Ascending aorta (tissue), 2 donors: ENCODE measurements around the gene TPSG1. TPM values are rescaled to one million over a fixed set of nuclear protein-coding genes. Genes with fewer than 3 reads are reported as not detected.

Experiments
- DNase-seq, 2 donors: peaks; one replicate each; pipeline ENCODE4 v3.0.0-alpha.2; 2019; ENCODE audit warnings: low spot score in 2 of 2
- H3K27ac ChIP-seq, 2 donors: fragments of 200-600 bp; sonication (generic); one replicate each; pipeline ENCODE4 v1.5.1; 2016 to 2017; ENCODE audit warnings: mild to moderate bottlenecking in 1 of 2
- H3K27me3 ChIP-seq: fragments of 200-600 bp; sonication (generic); one replicate; pipeline ENCODE4 v1.5.1; 2017
- H3K36me3 ChIP-seq, 2 donors: fragments of 200-600 bp; sonication (generic); one replicate each; pipeline ENCODE4 v1.5.1; 2016
- H3K4me1 ChIP-seq, 2 donors: fragments of 200-600 bp; sonication (generic); one replicate each; pipeline ENCODE4 v1.5.1; 2016 to 2017; ENCODE audit warnings: mild to moderate bottlenecking in 1 of 2
- H3K4me3 ChIP-seq, 2 donors: fragments of 200-600 bp; sonication (generic); one replicate each; pipeline ENCODE4 v1.5.1; 2016 to 2017; ENCODE audit warnings: mild to moderate bottlenecking in 1 of 2
- H3K9me3 ChIP-seq, 2 donors: fragments of 200-600 bp; sonication (generic); one replicate each; pipeline ENCODE4 v1.5.1; 2016
- intact Hi-C: fragments of 100-400 bp; cut with DNase I; formaldehyde crosslinking; loops from one replicate; pipeline ENCODE4 v1.15.1; 2023
- total RNA-seq: library from RNA; depleted of rRNA; stranded (reverse); fragments of >200 nt; gene quantifications from one replicate; pipeline ENCODE4 v1.1.0, GENCODE V29; 2016
- TF ChIP-seq, protein P1 (sequence below), 3 experiments: fragments of 200-600 bp in 2 of 3; fragments of 450-650 bp in 1 of 3; sonication (generic) in 2 of 3; IDR thresholded peaks; one replicate each; pipeline ENCODE4 v1.5.1; 2016 to 2019; ENCODE audit warnings: antibody characterized with exemption in 3 of 3, mild to moderate bottlenecking in 1 of 3, moderate library complexity in 1 of 3

Gene TPSG1
- total RNA-seq, 1 donor from 2014 or later, result not detected

GRCh38 chr16:1216681-1217400, 8.2 kb downstream of the TPSG1 start:
- no peak for DNase-seq
- intact Hi-C loops, result loop anchor here (10.0 kb wide), 1 partner anchor 48 kb away; no protein-coding TSS in a partner anchor
- Histone ChIP-seq H3K27me3 (no peaks in the 10 kb centered on the region), H3K36me3 (peaks cover 0 to 2% of the 10 kb centered on the region in 2 donors), H3K27ac (no peak overlapping the region), H3K9me3 (no peaks in the 10 kb centered on the region), H3K4me1 (no peaks in the 10 kb centered on the region), H3K4me3 (no peak overlapping the region)
- TF ChIP-seq, protein P1, sequence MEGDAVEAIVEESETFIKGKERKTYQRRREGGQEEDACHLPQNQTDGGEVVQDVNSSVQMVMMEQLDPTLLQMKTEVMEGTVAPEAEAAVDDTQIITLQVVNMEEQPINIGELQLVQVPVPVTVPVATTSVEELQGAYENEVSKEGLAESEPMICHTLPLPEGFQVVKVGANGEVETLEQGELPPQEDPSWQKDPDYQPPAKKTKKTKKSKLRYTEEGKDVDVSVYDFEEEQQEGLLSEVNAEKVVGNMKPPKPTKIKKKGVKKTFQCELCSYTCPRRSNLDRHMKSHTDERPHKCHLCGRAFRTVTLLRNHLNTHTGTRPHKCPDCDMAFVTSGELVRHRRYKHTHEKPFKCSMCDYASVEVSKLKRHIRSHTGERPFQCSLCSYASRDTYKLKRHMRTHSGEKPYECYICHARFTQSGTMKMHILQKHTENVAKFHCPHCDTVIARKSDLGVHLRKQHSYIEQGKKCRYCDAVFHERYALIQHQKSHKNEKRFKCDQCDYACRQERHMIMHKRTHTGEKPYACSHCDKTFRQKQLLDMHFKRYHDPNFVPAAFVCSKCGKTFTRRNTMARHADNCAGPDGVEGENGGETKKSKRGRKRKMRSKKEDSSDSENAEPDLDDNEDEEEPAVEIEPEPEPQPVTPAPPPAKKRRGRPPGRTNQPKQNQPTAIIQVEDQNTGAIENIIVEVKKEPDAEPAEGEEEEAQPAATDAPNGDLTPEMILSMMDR (IDR thresholded peaks at IDR 0.05), result no peak

GRCh38 chr16:1216296-1216619, 8.8 kb downstream of the TPSG1 start:
- Histone ChIP-seq H3K4me1 (no peaks in the 10 kb centered on the region), H3K4me3 (no peak overlapping the region), H3K27me3 (no peaks in the 10 kb centered on the region), H3K9me3 (no peaks in the 10 kb centered on the region), H3K27ac (no peak overlapping the region), H3K36me3 (peaks cover 0 to 2% of the 10 kb centered on the region in 2 donors)
- DNase-seq, result no peak
- TF ChIP-seq, protein P1 (IDR thresholded peaks at IDR 0.05), result no peak
- intact Hi-C loops, result loop anchor here (10.0 kb wide), 1 partner anchor 49 kb away; no protein-coding TSS in a partner anchor

GRCh38 chr16:1215574-1216295, 9.3 kb downstream of the TPSG1 start:
- no peak overlapping the region for H3K4me3 ChIP-seq
- TF ChIP-seq, protein P1 (IDR thresholded peaks at IDR 0.05), result no peak
- intact Hi-C loops, result loop anchor here (10.0 kb wide), 1 partner anchor 49 kb away; no protein-coding TSS in a partner anchor
- DNase-seq, result no peak
- H3K36me3 ChIP-seq, result peaks cover 0 to 2% of the 10 kb centered on the region in 2 donors
- no peaks in the 10 kb centered on the region for H3K4me1 ChIP-seq
- H3K27ac ChIP-seq, result no peak overlapping the region
- H3K27me3 ChIP-seq, result no peaks in the 10 kb centered on the region
- no peaks in the 10 kb centered on the region for H3K9me3 ChIP-seq

GRCh38 chr16:1214719-1215118, 10.3 kb downstream of the TPSG1 start:
- H3K4me1 ChIP-seq, result no peaks in the 10 kb centered on the region
- TF ChIP-seq, protein P1 (IDR thresholded peaks at IDR 0.05), result no peak
- DNase-seq, result no peak
- no peak overlapping the region for H3K27ac ChIP-seq
- H3K27me3 ChIP-seq, result no peaks in the 10 kb centered on the region
- H3K36me3 ChIP-seq, result peaks cover 0 to 2% of the 10 kb centered on the region in 2 donors
- intact Hi-C loops, result loop anchor here (10.0 kb wide), 1 partner anchor 50 kb away; no protein-coding TSS in a partner anchor
- H3K9me3 ChIP-seq, result no peaks in the 10 kb centered on the region
- no peak overlapping the region for H3K4me3 ChIP-seq

DNA sequence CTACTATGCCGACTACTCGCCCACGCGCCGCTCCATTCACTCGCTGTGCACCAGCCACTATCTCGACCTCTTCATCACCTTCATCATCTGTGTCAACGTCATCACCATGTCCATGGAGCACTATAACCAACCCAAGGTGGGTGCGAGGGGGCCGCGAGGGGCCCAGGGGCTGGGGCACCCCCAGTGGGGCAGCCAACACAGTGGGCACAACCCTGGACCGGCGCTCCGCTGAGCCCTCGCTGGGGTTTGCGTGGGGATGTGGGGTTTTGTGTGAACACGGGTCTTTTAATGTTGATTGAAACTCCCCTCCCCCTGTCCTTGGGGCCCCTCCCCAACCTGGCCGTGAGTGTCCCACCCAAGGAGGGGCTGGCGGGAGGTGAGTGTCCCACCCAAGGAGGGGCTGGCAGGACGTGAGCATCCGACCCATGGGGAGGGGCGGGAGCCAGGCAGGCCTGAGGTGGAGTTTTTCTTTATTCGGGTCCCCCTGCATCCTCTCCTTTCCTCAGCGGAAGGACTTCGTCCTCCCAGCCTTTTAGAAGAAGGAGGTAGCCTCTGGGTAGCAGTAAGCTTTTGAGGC, 11.2 kb downstream of the TPSG1 start:
- intact Hi-C loops, result loop anchor here (10.0 kb wide), 1 partner anchor 51 kb away; no protein-coding TSS in a partner anchor
- H3K4me3 ChIP-seq, result no peak overlapping the region
- H3K9me3 ChIP-seq, result no peaks in the 10 kb centered on the region
- TF ChIP-seq, protein P1 (IDR thresholded peaks at IDR 0.05), result no peak
- H3K27ac ChIP-seq, result no peak overlapping the region
- DNase-seq, result no peak
- no peaks in the 10 kb centered on the region for H3K27me3 ChIP-seq
- H3K4me1 ChIP-seq, result no peaks in the 10 kb centered on the region
- H3K36me3 ChIP-seq, result peaks cover 0 to 2% of the 10 kb centered on the region in 2 donors
